SKM-1 treated with dmso at 0.1 percent for 144 hours (cell line): ENCODE data around the gene MATN4.
"Not testable (repeated sequence)": the region's sequence is repeated elsewhere in the genome, so short reads cannot be mapped to it uniquely, and the experiment has no call there.

Source experiments
- DNase-seq: peaks from one replicate; lab custom pipeline; 2025; ENCODE audit not compliant: unreplicated experiment; lab: John Stamatoyannopoulos, UW

Gene MATN4, protein sequence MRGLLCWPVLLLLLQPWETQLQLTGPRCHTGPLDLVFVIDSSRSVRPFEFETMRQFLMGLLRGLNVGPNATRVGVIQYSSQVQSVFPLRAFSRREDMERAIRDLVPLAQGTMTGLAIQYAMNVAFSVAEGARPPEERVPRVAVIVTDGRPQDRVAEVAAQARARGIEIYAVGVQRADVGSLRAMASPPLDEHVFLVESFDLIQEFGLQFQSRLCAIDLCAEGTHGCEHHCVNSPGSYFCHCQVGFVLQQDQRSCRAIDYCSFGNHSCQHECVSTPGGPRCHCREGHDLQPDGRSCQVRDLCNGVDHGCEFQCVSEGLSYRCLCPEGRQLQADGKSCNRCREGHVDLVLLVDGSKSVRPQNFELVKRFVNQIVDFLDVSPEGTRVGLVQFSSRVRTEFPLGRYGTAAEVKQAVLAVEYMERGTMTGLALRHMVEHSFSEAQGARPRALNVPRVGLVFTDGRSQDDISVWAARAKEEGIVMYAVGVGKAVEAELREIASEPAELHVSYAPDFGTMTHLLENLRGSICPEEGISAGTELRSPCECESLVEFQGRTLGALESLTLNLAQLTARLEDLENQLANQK

DNA sequence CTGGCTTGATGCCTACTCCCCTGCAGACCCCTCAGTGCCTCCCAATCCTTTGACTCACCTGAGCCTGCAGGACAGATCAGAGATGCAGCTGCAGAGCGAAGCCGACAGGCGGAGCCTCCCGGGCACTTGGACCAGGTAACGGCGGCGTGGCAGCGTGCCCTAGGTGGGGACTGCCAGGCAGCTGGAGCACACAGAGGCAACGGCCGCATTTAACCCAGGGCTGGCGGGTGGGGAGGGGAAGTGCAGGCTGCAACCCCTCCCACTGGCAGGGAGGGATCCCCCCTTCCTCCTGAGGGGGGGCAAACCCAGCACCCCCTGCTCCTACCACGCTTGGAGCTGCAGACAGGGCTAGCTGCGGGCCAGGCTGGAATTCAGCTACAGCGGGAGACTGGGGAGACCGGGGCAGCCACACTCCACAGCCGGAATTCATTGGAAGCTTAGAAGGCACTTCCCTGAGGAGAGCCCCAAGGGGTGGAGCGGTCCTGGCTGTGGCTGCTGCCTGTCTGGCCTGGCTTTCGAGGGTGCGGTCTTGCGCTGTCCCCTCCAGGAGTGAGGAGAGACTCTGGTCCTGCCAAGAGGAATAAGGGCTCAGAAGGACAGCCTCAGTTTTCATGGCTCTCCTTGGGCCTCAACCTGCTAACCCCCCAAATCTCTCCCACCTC is at the start of gene MATN4:
Gene MATN4, minus strand, starts transcription at position 183 of the 662 bp plus-strand sequence. CDS start 2,717 bp downstream, outside the sequence.
- no peak for DNase-seq

DNA sequence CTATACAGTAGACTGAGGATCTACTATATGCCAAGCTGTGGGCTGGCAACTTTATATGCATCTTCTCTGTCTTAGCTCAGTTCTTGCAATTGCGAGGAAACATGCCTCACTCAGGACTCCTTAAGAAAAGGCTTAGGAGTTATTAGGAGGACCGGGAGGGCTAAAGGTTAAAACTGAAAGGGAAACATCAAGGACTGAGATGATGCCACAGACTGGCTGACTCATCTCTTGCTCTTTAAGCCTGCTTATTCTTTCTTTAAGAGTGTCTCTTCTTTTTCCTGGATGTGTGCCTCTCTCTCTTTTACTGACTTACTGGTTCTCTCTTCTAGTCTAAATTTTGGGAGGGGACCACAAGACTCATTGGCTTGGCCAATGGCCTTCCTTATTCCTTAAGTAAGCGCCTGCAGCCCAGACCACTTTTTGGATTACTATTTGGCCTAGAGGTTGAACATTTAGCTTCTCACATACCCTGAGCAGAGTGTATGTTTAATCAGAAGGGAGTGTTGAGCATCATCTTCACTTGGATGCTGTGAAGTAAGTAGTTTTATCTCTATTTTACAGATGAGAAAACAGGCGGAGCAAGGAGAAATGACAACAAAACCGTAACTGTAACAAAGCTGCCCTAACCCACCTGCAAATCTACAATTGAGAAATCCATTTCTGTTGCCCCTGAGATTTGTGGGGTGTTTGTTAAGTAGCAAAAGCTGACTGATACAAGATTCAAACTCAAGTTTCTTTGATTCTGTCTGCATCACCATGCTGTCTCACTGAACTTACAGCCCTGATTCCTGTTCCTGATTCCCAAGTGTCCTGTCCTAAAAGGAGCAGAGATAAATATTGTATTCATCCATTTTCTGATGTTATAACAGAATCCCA is 47.3 kb upstream of the MATN4 start:
- DNase-seq, result no peak

DNA sequence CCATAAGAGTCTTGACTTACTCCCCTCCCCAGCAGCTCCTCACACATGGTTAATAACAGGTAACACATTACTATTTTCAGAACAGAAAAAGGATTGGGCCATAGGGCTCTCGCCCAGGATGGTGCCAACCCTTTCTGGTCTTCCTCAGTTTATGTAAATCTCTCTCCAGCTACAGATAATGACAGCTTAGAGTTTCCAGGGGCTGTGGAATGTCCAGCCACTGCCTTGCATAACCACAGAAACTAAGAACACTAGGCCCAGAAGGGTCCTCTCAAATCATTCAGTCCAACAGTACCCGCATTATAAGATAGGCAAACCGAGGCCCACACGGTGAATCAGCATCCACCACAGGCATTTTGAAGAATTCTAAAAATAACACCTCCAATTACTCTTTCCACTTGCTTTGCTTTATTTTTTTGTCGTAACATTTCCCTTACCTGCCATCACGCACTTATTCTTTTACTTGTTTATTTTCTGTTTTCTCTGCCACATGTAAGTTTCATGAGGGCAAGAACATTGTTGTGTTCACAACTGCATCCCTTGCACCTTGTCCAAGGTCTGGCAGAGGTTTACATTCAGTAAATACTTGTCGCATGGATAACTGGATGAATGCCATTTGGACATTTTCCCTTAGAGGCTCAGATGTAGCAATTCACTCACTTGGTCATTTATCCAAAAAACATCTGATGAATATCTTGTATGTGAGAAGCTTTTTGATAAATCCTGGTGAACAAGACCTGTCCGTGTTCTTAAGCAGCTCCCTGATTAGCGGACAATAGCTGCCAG is 46.5 kb upstream of the MATN4 start:
- no peak for DNase-seq

DNA sequence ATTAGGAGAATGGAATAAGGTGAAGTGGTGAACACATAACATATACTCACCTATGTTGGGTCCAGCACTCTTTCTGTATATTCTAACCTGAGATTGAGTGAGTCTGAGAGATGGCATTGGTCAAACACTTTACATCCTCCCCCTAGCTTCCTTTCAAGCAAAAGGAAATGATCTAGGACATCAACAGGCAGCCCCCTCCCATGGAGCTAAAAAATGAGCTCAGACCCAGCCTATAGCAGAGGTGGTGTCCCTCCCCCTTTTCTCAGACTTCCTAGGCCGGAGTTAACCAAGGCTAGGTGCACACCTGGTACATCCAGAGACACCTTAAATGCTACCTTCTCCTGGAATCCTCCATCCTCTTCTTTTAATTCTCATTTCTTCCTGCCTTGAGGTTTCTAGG is 45.6 kb upstream of the MATN4 start:
- DNase-seq, result no peak

DNA sequence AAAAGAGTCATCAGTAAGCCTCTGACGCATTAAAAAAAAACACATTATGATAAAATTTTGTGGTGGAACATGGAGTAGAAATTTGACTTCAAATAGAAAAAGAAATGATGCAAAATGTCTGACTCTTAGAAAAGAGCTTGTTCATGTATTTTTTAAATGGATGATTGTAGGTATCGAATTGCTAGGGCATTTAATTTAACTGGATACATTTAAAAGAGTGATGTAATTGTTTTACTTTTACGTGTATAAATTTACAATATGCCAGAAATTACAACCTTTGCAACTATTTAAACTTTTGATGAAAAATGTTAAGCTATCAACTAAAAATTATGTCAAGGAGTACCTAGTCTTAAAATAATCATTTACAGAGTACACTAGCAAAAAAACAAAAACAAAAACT is 44.6 kb upstream of the MATN4 start:
- DNase-seq, result no peak

DNA sequence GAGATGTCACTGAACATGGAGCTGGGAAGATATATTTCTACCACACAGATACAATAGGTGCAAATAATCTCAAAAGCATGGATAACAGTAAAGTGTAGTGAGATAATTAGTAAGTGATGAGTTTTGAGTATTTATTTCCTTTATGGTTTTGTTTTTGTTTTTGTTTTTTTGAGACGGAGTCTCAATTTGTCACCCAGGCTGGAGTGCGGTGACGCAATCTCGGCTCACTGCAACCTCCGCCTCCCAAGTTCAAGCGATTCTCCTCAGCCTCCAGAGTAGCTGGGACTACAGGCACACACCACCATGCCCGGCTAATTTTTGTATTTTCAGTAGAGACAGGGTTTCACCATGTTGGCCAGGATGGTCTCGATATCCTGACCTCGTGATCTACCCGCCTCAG is 42.7 kb upstream of the MATN4 start:
- not testable (repeated sequence) for DNase-seq

DNA sequence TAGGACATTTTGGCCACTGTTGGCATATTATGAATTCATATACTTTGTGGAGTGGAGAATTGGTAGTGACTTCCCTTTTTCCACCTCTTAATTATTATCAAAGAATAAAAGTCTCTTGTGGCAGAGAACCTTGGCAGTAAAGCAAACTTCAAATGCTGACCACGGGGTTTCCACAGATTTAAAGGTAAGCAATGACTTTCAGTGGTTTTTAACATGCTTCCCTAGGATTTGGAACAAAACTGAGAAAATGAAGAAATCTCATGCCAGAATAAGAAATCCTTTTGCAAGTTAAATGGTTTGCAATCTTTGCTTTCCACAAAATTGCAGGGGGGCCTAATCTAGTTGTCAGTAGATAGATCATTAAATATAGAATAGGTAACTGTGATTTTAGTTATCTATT is 42.1 kb upstream of the MATN4 start:
- no peak for DNase-seq

DNA sequence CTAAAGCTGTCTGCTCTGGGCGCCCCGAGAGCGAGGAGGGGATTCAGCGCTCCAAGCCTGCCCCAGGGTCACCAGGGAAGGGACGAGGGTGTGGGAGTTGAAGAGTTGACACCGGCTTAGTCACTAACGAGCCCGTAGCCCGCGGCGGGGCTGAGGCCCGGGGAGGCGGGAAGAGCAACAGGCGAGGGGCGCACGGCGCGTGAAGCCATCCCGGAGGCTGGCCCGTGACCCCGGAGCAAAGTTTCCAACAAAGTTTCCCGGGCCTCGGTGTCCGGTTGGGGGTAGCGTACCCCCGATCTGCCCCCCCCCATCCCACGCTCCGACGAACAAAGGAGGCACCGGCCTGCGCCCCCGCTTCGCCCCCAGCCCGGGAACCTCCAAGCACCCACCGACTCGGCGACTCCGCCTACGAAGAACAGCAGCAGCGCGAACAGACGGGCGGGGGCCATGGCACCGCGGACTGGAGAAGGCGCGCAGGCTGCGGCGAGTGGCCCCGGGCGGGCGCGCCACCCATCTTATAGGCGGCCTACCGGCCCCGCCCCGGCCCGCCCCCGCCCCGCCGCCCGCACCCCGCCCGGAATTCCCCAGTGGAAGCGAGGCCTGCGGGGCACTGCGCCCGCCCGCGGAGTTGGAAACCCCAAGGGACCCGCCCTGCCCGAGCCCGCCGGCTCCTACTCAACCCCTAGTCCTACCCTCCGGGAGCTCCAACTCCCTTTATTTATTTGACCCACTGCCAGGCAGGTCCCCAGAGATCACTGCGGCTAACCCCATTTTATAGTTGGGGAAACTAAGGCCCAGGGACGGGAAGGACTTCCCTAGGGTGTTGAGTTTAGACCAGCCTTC is 40.1 kb upstream of the MATN4 start, which contains the start of gene SDC4:
Gene SDC4, minus strand, starts transcription at position 489 of the 843 bp plus-strand sequence. Its CDS starts 40 bp downstream, at position 449.
- no peak for DNase-seq

DNA sequence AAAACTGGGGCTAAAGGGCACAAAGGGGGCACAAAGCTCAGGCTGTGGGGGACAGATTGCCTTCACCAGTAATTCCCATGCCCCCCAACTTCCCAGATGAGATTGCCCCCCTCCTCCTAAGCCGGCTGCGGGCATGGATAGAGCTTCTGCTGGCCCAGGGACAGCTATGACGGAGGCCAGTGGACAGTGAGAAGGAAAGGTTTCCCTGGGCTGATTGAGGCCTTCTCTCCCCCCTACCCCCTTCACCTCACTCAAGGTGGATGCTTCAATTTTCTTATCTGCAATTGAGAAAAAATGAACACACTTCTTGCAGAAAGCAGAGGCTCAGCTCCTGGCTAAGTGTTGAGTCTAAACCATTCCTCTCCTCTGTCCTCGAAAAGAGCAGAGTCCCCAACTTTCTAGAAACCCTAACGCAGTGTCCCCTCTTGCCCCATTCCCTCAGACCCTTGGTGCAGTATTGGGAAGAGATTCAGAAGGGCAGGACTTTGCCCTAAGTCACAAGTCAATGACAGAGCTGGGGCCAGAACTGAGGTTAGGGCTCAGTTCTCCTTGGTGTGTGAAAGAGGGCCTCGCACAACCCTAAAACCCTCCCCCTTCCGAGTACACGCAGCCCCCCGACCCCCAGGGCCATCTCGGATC is 39.3 kb upstream of the MATN4 start:
- no peak for DNase-seq

DNA sequence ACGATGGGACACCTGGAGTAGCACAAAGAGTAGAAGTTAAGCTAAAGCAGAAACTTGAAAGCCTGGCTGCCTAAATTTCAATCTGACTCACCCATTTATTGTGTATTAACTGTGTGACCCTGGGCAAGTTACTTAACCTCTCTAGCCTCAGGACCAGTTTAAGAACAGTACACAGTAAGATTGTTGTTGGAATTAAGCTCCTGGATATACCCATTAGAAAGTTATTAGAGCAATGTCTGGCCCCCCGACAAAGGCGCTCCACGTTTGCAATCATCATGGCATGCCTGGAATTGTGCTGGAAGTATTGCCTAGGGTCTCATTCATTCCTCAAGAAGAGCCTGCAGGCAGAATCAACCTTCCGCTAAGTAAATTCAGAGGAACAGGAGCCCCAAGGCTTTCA is 38.8 kb upstream of the MATN4 start:
- DNase-seq, result no peak

DNA sequence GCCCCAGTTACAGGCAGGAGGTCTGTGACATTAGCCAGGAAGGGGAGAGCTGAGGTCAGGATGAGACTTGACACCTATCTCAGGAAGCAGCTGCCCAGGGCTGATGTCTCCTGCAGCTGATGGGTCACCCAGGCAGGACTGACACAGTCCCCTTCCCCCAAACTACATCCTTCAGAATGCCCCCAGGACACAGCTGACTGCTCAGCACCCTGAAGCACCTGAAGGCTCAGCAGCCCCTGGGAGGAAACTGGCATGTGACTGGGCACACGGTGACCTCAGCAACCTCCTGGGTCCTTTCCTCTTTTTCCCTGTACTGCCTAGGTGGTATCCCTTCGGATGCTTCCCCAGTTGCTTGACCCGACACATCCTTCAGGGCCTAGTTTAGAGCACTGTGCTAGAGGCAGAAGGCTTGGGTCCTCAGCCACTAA is 38.2 kb upstream of the MATN4 start:
- no peak for DNase-seq

DNA sequence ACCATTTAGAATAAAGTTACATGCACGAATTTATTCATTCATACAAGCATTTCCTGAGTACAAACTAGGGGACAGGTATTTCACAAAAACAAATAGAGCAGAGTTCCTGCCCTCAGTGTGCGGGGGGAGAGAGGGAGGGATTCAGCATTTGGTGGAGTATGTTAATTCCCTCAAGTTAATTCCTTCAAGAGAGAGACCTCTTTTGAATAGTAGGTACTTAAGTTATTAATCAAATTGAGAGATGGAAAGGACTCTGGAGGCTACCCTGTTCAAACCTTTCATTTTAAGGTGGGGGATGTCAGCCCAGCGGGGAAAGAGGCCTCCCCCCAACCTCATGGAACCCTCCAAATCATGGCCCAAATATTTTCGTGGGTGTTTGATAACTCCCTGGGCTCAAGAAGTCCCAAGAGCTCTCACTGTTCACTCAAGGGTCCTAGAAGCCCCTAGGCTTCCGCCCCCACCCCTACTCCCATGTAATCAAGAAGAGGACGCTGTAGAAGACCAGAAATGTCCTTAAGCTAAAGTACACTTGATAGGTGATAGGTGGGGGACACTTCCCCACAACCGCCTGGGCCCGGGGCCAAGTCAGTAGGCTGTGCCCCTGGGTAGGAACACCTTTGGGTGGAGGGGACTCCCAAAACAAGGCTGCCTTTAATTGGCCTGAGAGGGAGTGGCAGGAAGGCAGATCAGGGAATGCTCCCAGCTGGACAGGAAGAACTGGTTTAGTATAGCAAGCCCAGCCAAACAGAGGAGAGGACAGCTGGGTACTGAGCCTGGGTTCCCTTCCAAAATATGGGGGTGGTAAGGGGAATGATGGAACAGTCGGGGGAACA is 37.2 kb upstream of the MATN4 start:
- DNase-seq, result no peak

DNA sequence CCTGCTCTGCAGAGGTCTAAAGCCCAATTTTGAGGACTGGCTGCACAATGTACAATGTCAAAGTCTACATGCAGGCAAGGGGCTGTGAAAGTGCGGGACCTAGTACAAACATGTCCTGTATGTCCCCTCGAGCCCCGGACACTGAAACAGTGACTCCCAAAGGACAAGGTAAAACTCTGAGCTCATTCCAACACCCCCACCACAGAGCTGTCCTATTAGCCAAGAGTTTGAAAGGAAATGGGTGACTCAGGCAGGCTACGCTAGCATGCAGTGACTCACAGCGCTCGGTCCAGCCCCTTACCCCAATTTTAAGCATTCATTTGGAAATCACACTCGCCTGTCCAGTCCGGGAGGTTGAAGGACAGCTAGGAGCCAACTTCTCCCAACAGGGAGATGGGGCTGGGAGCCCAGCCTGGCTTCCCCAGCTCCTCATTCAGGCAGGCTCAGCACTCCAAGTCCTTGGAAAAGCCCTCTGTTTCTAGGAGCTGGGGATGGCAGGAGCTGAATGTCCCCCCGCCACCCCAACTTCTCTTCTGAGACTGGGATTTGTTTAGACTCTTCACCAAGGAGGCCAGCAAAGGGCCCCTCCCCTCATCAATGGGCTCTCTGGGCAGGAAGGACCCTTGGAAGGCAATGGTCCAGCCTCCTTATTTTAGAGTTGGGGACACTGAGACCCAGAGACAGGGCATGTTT is 36.2 kb upstream of the MATN4 start:
- DNase-seq, result peak; percentile 45

DNA sequence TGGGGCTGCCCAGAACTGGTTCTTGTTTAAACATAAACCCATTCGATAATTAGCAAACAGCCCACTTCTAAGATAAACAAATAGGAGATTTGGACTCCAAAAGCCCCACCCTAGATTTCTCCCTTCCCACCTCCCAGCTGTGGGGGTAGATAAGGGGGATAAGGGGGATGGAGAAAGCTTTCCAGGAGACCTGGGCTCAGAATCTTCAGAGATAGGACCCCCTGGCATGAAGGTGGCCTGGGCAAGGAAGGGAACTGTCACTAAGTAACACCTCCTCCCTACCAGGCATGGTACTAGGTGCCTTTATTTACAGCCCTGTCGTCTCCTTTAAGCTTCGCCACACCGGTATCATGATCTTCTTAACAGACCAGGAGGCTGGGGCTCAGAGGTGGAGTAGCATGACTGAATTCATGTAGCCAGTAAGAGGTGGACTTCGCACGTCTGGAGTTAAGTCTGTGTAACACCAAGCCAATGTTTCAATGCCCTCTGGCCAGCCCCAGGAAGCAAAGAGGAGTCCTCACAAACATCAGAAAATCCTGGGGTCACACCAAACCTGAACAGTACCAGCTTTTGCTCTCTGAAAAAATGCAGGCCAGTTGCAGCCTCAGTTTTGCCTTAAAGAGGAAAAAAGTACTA is 35.6 kb upstream of the MATN4 start:
- no peak for DNase-seq

DNA sequence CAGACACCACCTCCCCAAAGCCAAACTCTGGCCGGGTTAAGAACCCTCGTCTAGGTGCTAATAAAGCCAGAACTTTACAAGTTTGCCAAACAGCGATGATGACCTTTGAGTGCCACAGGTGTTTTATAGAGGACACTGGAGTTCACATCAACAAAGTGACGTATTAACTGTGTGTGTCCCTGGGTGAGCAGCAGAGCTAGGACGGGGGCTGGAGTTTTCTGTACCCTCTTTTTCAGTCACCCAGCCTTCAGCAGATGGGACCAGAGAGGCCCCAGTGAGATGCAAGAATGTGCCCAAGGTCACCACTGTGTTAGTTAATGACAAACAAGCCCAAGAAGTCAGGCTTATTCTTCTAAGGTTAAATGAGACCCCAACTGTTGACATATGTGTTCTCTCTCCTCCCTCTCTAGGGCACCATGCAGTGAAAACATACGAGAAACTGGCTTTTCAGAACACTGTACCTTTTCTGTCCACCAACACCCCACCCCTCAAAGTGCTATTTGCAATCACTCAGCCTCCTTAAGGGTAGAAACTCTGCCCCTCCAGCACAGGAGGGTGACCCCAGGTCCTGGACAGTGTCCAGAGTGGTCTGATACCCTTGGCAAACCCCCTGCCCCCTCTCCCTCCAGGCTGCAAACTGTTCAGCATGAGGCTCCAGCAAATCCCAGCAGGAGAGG is 34.9 kb upstream of the MATN4 start:
- no peak for DNase-seq
